Endothelial cell of umbilical vein (primary cell): ENCODE results near the gene BCL7A. TPM values are rescaled to one million over a fixed set of nuclear protein-coding genes. Genes with fewer than 3 reads are reported as not detected.

ENCODE experiments used
- BruUV-seq: library from RNA; stranded (reverse); fragments of 400-500 nt; replicated peaks from 2 replicates; lab custom pipeline; 2021; lab: Mats Ljungman, UMichigan
- CTCF ChIA-PET: fragments of 300-600, 350-600 bp; sonication (Branson Sonifier 250); formaldehyde crosslinking; loops from one replicate; lab custom pipeline; 2021; ENCODE audit warnings: antibody characterized with exemption, inconsistent platforms; lab: Charles Lee
- POLR2A ChIA-PET: fragments of 300-600, 350-600 bp; sonication (Branson Sonifier 250); formaldehyde crosslinking; loops from one replicate; lab custom pipeline; 2021; ENCODE audit warnings: antibody characterized with exemption, inconsistent platforms; lab: Charles Lee
- DNase-seq: peaks from one replicate; pipeline ENCODE4 v3.0.0-alpha.2; 2011; ENCODE audit warnings: low read depth, low spot score
- FAIRE-seq: peaks from 2 replicates; lab custom pipeline; 2011; peaks lifted over from hg19 to GRCh38; lab: Jason Lieb, UNC
- H2AFZ ChIP-seq: 2 replicates; pipeline ENCODE4 v1.6.0; 2012; ENCODE audit warnings: low read depth, low read length, control low read depth, inconsistent platforms
- H3K27ac ChIP-seq: 2 replicates; pipeline ENCODE4 v1.5.1; 2011; ENCODE audit warnings: low read depth, mild to moderate bottlenecking, control low read depth, low read length, moderate library complexity; ENCODE audit not compliant: insufficient read depth
- H3K27me3 ChIP-seq, 2 experiments: 2 replicates each; pipeline versions ENCODE4 v1.6.0 to v1.6.1; 2011; ENCODE audit warnings: low read length in 2 of 2, mixed read lengths in 1 of 2; ENCODE audit not compliant: control insufficient read depth in 2 of 2, insufficient read depth in 2 of 2
- H3K36me3 ChIP-seq, 2 experiments: 2 replicates in 1 of 2; 3 replicates in 1 of 2; pipeline ENCODE4 v1.5.1; 2011; ENCODE audit warnings: low read length in 2 of 2, mild to moderate bottlenecking in 1 of 2, moderate library complexity in 1 of 2; ENCODE audit not compliant: control insufficient read depth in 2 of 2, insufficient read depth in 2 of 2; ENCODE audit errors: extremely low read depth in 1 of 2
- H3K4me1 ChIP-seq: 3 replicates; pipeline ENCODE4 v1.5.1; 2011; ENCODE audit warnings: mild to moderate bottlenecking, low read length; ENCODE audit not compliant: control insufficient read depth, insufficient read depth; ENCODE audit errors: extremely low read depth
- H3K4me2 ChIP-seq: 2 replicates; pipeline ENCODE4 v1.6.1; 2011; ENCODE audit warnings: low read length, control low read depth, mixed read lengths; ENCODE audit not compliant: insufficient read depth
- H3K4me3 ChIP-seq, 3 experiments: fragments of 200-600 bp in 1 of 3; sonication (generic), shearing (Covaris generic) in 1 of 3; replicated peaks in 1 of 3; 2 replicates each; pipeline ENCODE4 v1.5.1; 2011 to 2016; ENCODE audit warnings: control low read depth in 3 of 3, low read length in 3 of 3, mild to moderate bottlenecking in 2 of 3, inconsistent platforms in 1 of 3, low read depth in 1 of 3, moderate library complexity in 1 of 3; ENCODE audit not compliant: insufficient read depth in 1 of 3
- H3K79me2 ChIP-seq: 2 replicates; pipeline ENCODE4 v1.6.0; 2012; ENCODE audit warnings: low read length, inconsistent platforms; ENCODE audit not compliant: control insufficient read depth, insufficient read depth
- H3K9ac ChIP-seq: replicated peaks from 2 replicates; pipeline ENCODE3; 2011; ENCODE audit warnings: low read length, control low read depth; ENCODE audit not compliant: insufficient read depth; ENCODE audit errors: extremely low read depth
- H3K9me1 ChIP-seq: replicated peaks from 3 replicates; pipeline ENCODE4 v1.6.0; 2011; ENCODE audit warnings: mild to moderate bottlenecking, low read length; ENCODE audit not compliant: control insufficient read depth, insufficient read depth; ENCODE audit errors: extremely low read depth
- H3K9me3 ChIP-seq: replicated peaks from 2 replicates; pipeline ENCODE4 v1.5.1; 2012; ENCODE audit warnings: low read length, inconsistent platforms; ENCODE audit not compliant: control insufficient read depth, insufficient read depth
- H4K20me1 ChIP-seq: replicated peaks from 2 replicates; pipeline ENCODE3; 2011; ENCODE audit warnings: mild to moderate bottlenecking, low read length; ENCODE audit not compliant: control insufficient read depth, insufficient read depth; ENCODE audit errors: extremely low read depth
- CTCF ChIP-seq, 2 donors: IDR thresholded peaks; 1 replicate in 1 of 2; 2 replicates in 1 of 2; pipeline ENCODE4 v1.5.1; 2011; ENCODE audit warnings: low read length in 2 of 2, mild to moderate bottlenecking in 2 of 2, moderate library complexity in 2 of 2, control low read depth in 1 of 2, inconsistent platforms in 1 of 2, low read depth in 1 of 2; ENCODE audit not compliant: insufficient read depth in 1 of 2; ENCODE audit errors: extremely low read depth in 1 of 2
- MAX ChIP-seq: IDR thresholded peaks from 2 replicates; pipeline ENCODE4 v1.6.1; 2011; ENCODE audit not compliant: insufficient read depth, insufficient read length
- POLR2A ChIP-seq: IDR thresholded peaks from 2 replicates; pipeline ENCODE4 v1.6.1; 2012; ENCODE audit warnings: low read depth, mild to moderate bottlenecking, control low read depth, low read length
- POLR2AphosphoS5 ChIP-seq: IDR thresholded peaks from 2 replicates; pipeline ENCODE4 v1.6.1; 2012; ENCODE audit warnings: low read depth, mild to moderate bottlenecking, control low read depth, low read length, moderate library complexity; ENCODE audit not compliant: insufficient read depth
- dilution Hi-C: fragments of 300-500 bp; cut with MboI; formaldehyde crosslinking; loops from one replicate; pipeline ENCODE4 v1.15.0; 2019; ENCODE audit warnings: low sequenced_read_pairs; ENCODE audit not compliant: extremely low pct_ligation_motif_present
- intact Hi-C: fragments of 100-400 bp; cut with micrococcal nuclease; formaldehyde crosslinking; loops from one replicate; pipeline ENCODE4 v1.10.0; 2022
- polyA plus RNA-seq, 4 experiments: library from polyadenylated mRNA; depleted of rRNA in 3 of 4; stranded (reverse) in 3 of 4; unstranded in 1 of 4; fragments of >200 nt; gene quantifications; 2 replicates each; pipeline versions ENCODE4 v1.2.1 to v1.2.3, GENCODE V29; 2011 to 2012; ENCODE audit warnings: missing spikeins in 1 of 4
- total RNA-seq: library from RNA; stranded (reverse); gene quantifications from 2 replicates; pipeline ENCODE4 v1.2.3, GENCODE V29; 2021

Gene BCL7A
- total and polyA plus RNA-seq, 2 donors (not counting 3 experiments of a cell fraction or from before 2014, with no cell fraction given) = 9.7 to 11.1 TPM

DNA sequence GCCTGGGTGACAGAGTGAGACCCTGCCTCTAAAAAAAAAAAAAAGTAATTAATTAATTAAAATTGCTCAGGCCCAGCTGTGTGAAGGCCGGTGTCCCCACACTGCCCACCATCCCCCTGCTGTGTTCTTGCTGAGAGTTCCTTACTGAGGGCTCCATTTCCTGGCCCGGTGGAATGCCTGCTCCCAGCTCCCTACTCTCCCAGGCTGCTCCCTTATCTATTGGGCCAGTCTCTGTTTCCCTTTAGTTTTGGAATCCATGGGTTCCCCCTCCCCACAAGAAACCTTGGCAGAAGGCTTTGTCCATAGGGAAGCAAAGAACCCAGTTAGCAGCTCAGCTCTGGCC lies 75.9 kb downstream of the BCL7A start:
- BruUV-seq = no TSS peak
- no peak overlapping the region for H3K4me2 ChIP-seq
- H3K9me3 ChIP-seq = no peaks in the 10 kb centered on the region
- H3K9me1 ChIP-seq = no peaks in the 10 kb centered on the region
- H2AFZ ChIP-seq = no peak overlapping the region
- TF ChIP-seq POLR2A = no peak
- TF ChIP-seq POLR2AphosphoS5 = no peak
- TF ChIP-seq MAX = no peak
- TF ChIP-seq CTCF (IDR thresholded peaks at IDR 0.05; ENCODE audit: extremely low read depth in 1 of 2, insufficient read depth in 1 of 2, low read depth in 1 of 2, low read length in 2 of 2) = no peak
- peak; percentile 28 for FAIRE-seq
- ChIA-PET CTCF (interaction anchor here (0.6 to 3.9 kb wide), 6 partner anchors 9 to 170 kb away, joined by 3 to 30 read pairs (median 4); partner anchors contain the start of gene MLXIP), POLR2A (interaction anchor here (0.6 to 1.7 kb wide), 2 partner anchors 18 to 19 kb away, joined by 4 read pairs; partner anchors contain the start of gene MLXIP)
- no peak overlapping the region for H3K4me3 ChIP-seq
- no peak overlapping the region for H3K9ac ChIP-seq
- no peaks in the 10 kb centered on the region for H3K36me3 ChIP-seq
- H3K27ac ChIP-seq = no peak overlapping the region
- H3K27me3 ChIP-seq = no peaks in the 10 kb centered on the region
- intact Hi-C loops (no loop called here), dilution Hi-C loops (no loop called here)
- peaks cover 31% of the 10 kb centered on the region for H3K4me1 ChIP-seq
- H4K20me1 ChIP-seq = no peaks in the 10 kb centered on the region
- DNase-seq = no peak
- H3K79me2 ChIP-seq = peaks cover 73% of the 10 kb centered on the region
